ENCODE results near the gene CEP162. TPM values are rescaled to one million over a fixed set of nuclear protein-coding genes. Genes with fewer than 3 reads are reported as not detected.

The CEP162 gene, protein sequence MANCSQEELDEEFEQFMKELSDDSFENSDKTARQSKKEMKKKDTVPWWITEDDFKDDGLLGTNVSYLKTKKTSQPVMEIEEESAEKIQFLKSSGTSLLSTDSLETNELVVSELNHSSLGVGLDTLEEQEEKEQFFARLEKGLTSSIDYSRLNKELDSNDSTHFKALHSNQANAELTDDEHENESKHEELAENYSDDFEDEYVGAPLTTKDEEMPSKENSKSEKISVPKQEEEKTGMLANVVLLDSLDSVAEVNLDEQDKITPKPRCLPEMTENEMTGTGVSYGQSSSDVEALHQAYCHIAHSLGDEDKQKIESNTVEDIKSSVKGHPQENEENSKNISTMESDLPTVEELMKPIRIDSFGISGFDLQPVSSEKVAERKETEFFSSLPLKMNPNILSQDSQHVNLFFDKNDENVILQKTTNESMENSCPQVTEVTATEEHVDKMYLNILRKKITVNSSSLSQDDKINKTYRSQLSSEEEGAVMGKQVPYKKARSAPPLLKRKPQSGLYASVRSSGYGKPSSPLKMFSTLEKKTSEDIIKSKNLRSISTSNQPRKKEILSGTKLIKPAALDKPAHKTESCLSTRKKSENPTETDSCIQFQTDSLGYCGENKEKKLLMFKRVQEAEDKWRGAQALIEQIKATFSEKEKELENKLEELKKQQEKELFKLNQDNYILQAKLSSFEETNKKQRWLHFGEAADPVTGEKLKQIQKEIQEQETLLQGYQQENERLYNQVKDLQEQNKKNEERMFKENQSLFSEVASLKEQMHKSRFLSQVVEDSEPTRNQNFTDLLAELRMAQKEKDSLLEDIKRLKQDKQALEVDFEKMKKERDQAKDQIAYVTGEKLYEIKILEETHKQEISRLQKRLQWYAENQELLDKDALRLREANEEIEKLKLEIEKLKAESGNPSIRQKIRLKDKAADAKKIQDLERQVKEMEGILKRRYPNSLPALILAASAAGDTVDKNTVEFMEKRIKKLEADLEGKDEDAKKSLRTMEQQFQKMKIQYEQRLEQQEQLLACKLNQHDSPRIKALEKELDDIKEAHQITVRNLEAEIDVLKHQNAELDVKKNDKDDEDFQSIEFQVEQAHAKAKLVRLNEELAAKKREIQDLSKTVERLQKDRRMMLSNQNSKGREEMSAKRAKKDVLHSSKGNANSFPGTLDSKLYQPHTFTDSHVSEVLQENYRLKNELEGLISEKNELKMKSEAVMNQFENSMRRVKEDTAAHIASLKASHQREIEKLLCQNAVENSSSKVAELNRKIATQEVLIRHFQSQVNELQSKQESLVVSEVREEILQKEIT (N-terminal part only)
- 5.2 and 6.0 TPM in 2 replicates for total RNA-seq

DNA sequence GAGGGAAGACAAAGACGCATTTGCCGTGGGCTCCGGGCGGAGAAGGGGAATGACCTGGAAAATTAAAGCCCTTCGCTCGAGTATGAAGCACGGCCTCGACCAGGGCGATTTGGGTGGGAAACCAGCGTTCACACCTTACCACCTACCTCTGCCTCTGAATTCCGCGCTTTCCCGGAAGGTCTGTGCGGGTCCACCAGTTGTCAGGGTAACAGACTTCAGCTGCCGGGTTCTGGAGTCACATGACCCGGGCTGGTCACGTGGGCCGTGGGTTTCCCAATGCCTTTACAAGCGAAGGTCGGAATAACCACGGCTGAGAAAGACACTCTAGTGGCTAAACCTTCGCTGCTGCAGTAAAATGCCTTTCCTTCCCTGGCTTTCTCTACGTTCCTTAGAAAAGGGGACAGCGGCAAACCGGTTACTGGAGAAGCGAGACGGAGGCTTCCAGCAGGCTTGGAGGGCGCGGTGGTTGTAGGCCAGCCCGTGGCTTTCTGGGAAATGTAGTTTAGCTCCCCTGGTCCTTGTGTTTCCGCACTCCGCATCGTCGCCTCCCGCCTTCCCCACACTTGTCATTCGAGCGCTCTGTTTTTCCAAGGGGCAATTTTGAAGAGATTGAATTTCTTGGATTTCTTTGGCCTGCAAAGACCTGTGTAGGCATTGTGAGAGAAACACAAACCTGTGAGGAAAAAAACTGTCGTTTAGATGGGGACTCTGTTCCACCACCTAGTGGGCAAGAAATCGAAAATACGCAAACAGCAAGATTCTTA, at the start of gene CEP162:
CEP162 (minus strand) TSS at position 210 of the 764 bp plus-strand sequence. CDS start 1,250 bp downstream, outside the sequence.
- TF ChIP-seq, protein P1, sequence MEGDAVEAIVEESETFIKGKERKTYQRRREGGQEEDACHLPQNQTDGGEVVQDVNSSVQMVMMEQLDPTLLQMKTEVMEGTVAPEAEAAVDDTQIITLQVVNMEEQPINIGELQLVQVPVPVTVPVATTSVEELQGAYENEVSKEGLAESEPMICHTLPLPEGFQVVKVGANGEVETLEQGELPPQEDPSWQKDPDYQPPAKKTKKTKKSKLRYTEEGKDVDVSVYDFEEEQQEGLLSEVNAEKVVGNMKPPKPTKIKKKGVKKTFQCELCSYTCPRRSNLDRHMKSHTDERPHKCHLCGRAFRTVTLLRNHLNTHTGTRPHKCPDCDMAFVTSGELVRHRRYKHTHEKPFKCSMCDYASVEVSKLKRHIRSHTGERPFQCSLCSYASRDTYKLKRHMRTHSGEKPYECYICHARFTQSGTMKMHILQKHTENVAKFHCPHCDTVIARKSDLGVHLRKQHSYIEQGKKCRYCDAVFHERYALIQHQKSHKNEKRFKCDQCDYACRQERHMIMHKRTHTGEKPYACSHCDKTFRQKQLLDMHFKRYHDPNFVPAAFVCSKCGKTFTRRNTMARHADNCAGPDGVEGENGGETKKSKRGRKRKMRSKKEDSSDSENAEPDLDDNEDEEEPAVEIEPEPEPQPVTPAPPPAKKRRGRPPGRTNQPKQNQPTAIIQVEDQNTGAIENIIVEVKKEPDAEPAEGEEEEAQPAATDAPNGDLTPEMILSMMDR (IDR thresholded peaks at IDR 0.05; ENCODE audit: insufficient read depth, low read depth, low read length) = peak; percentile 72
- peak; percentile 86 for DNase-seq (ENCODE audit: low read depth)
- peak within 1 kb of the TSS; percentile 75 for H3K4me3 ChIP-seq (ENCODE audit: low read depth, low read length)

DNA sequence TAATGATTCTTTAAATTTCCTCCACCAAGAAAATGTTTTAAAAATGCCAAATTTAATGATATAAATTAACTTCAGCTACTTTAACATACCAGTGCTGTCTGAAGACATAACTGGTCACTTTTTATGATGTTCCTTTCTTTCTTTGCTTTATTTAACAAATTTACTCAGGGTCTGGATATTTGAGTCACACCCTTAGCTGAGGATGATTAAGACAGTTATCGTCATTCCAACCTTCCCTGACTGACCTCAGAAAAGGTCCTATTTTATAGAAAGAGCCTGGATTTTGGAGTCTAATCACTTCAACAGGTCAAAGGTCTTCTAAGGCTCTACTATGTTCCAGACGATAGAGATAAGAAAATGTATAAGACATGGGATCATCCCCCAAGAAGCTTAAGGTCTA, 47.4 kb upstream of the CEP162 start:
- TF ChIP-seq, protein P1 (IDR thresholded peaks at IDR 0.05; ENCODE audit: insufficient read depth, low read depth, low read length) = no peak
- H3K4me3 ChIP-seq (ENCODE audit: low read depth, low read length) = no peak overlapping the region
- DNase-seq (ENCODE audit: low read depth) = no peak

DNA sequence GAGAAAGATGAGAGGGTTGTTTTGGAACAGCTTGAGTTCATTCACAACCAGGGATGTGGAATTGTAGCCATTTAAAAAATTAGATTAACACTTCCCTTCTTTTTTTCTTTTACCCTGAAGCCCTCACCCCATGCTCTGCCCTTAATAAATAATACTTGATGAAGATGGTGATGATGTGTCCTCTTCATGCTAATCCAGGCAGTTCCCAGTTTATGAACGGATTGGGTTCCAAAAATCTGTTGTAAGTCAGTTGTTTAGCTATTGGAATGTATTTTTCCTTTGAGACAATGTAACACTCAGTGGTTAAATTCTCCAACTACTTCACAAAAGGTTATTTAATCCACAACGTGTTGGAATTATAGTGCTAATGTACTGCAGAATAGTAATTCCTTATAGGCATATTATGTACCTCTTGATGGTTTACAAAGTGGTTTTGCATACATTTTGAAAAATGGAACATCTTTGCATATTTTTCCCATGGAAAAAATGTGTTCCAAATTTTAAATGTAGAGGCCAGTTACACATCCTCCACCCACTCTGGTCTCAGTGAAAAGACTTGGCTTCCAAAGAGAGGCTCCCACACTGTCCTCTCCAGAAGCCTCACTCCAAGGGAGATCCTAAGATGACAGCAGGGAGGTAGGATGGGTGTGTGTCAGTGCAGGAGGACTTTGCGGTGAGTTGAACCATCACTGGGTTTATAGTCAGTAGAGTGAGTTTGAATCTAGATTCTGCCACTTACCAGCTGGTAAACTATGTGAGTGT, 45.8 kb upstream of the CEP162 start:
- TF ChIP-seq, protein P1 (IDR thresholded peaks at IDR 0.05; ENCODE audit: insufficient read depth, low read depth, low read length) = no peak
- DNase-seq (ENCODE audit: low read depth) = no peak
- no peak overlapping the region for H3K4me3 ChIP-seq (ENCODE audit: low read depth, low read length)

DNA sequence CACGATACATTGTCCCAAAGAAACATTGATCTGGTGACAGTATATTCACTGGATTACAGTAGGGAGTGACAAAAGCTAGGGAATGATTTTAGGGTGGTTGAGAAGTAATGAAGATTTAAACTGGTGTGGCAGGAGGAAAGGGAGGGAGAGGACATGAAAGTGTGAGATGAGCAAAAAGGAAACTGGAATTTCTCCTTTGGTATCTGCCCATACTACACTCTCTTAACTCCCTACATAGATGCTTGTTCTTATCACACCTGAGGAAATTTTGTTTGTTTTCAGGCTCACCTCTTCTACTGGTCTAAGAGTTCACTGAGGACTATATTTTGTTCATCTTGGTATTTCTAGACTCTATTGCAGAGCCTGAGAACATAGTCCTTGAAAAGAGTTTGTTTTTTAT, 44.9 kb upstream of the CEP162 start:
- DNase-seq (ENCODE audit: low read depth) = no peak
- TF ChIP-seq, protein P1 (IDR thresholded peaks at IDR 0.05; ENCODE audit: insufficient read depth, low read depth, low read length) = no peak
- H3K4me3 ChIP-seq (ENCODE audit: low read depth, low read length) = no peak overlapping the region

DNA sequence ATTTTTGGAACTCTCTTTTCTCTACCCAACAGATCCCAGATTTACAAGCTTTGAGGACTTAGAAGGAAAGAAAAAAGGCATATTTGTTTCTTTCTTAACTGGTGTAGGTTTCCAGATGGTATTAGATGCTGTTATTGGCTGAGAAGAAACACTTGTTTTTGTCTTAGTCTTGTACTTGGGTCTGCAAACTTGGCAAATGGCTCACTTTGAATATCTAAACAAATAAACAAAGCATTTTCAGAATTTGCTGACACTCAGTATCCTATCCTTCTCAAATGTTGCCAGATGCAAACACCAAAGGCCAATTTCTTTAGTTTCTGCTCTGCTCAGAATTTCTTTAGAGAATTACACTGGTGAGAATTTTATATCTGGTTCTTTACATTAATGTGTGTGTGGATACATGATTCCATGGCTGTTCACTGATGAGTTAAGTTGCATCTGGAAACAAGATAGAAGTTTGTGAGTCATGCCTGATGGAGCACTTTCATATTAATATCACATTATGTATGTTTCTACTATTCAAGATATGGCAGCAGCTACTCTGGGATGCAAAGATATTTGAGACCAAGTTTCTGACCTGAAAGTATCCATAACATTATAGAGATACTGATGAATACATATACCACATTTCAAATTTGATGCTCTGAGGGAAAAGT, 43.7 kb upstream of the CEP162 start:
- no peak overlapping the region for H3K4me3 ChIP-seq (ENCODE audit: low read depth, low read length)
- TF ChIP-seq, protein P1 (IDR thresholded peaks at IDR 0.05; ENCODE audit: insufficient read depth, low read depth, low read length) = no peak
- DNase-seq (ENCODE audit: low read depth) = no peak
